ELF-1 (cell line): ENCODE measurements around the gene SLC48A1.

ENCODE experiments used
- DNase-seq: peaks from one replicate; pipeline ENCODE4 v3.0.0-alpha.2; 2016; ENCODE audit warnings: low read depth, low spot score

Gene SLC48A1

GRCh38 chr12:47777151-47777550, 4.1 kb downstream of the SLC48A1 start:
- DNase-seq: no peak

- DNase-seq: peak; percentile 68
These were observed 4.9 kb downstream of the SLC48A1 start for GRCh38 chr12:47777741-47778558.

- DNase-seq: no peak
These were observed 5.8 kb downstream of the SLC48A1 start for GRCh38 chr12:47778881-47779280.

GRCh38 chr12:47779301-47779942, 6.4 kb downstream of the SLC48A1 start:
- peak; percentile 97 for DNase-seq

GRCh38 chr12:47779943-47780504, 7.0 kb downstream of the SLC48A1 start:
- no peak for DNase-seq

- no peak for DNase-seq
These were observed 8.7 kb downstream of the SLC48A1 start for GRCh38 chr12:47781479-47782371.

- no peak for DNase-seq
These were observed 9.3 kb downstream of the SLC48A1 start for GRCh38 chr12:47782372-47782770.

- no peak for DNase-seq
These were observed 10.2 kb downstream of the SLC48A1 start for GRCh38 chr12:47783024-47783755.

GRCh38 chr12:47783821-47784819, 11.1 kb downstream of the SLC48A1 start:
- DNase-seq: no peak

GRCh38 chr12:47785036-47785886, 12.2 kb downstream of the SLC48A1 start:
- no peak for DNase-seq

GRCh38 chr12:47785887-47786661, 13.0 kb downstream of the SLC48A1 start:
- no peak for DNase-seq

GRCh38 chr12:47786662-47787280, 13.7 kb downstream of the SLC48A1 start:
- no peak for DNase-seq

GRCh38 chr12:47787596-47788319, 14.7 kb downstream of the SLC48A1 start:
- DNase-seq: no peak

- no peak for DNase-seq
These were observed 16.1 kb downstream of the SLC48A1 start for GRCh38 chr12:47789141-47789540.

- DNase-seq: no peak
These were observed 16.9 kb downstream of the SLC48A1 start for GRCh38 chr12:47789712-47790489.

GRCh38 chr12:47790676-47791350, 17.8 kb downstream of the SLC48A1 start:
- no peak for DNase-seq
